Testis (tissue), 2 donors: Measurements from ENCODE around the gene FMNL3.
"Not testable (repeated sequence)": the region's sequence is repeated elsewhere in the genome, so short reads cannot be mapped to it uniquely, and the experiment has no call there.

Source experiments
- CTCF ChIP-seq, 3 experiments: fragments of 450-650 bp in 2 of 3; fragments of 200-600 bp in 1 of 3; sonication (generic) in 1 of 3; IDR thresholded peaks; one replicate each; pipeline ENCODE4 v1.5.1; 2016 to 2019; ENCODE audit warnings: antibody characterized with exemption in 3 of 3, mild to moderate bottlenecking in 2 of 3, moderate library complexity in 1 of 3
- POLR2A ChIP-seq: fragments of 450-650 bp; IDR thresholded peaks from one replicate; pipeline ENCODE4 v1.6.1; 2017; ENCODE audit warnings: antibody characterized with exemption, mild to moderate bottlenecking, moderate library complexity

- not testable (repeated sequence) for TF ChIP-seq CTCF (IDR thresholded peaks at IDR 0.05); POLR2A
Measured at GRCh38 chr12:49713952-49714351, 6.7 kb upstream of the FMNL3 start.
